ENCODE results near the gene LY6G5B.

LY6G5B gene, protein sequence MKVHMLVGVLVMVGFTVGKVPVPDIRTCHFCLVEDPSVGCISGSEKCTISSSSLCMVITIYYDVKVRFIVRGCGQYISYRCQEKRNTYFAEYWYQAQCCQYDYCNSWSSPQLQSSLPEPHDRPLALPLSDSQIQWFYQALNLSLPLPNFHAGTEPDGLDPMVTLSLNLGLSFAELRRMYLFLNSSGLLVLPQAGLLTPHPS

DNA sequence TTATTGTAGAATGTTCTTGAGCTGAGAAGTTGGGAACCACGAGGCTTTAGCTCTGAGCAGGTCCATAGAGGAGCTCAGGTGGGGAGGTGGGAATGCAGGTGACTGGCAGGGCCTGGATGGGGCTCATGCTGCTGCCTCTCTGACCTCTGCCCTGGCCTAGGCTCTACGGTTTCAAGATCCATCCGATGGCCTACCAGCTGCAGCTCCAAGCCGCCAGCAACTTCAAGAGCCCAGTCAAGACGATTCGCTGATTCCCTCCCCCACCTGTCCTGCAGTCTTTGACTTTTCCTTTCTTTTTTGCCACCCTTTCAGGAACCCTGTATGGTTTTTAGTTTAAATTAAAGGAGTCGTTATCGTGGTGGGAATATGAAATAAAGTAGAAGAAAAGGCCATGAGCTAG lies at the start of gene LY6G5B:
TSS of gene LY6G5B (plus strand) at position 301 of the 400 bp plus-strand sequence. CDS start 975 bp downstream, outside the sequence.
- no peak for DNase-seq

DNA sequence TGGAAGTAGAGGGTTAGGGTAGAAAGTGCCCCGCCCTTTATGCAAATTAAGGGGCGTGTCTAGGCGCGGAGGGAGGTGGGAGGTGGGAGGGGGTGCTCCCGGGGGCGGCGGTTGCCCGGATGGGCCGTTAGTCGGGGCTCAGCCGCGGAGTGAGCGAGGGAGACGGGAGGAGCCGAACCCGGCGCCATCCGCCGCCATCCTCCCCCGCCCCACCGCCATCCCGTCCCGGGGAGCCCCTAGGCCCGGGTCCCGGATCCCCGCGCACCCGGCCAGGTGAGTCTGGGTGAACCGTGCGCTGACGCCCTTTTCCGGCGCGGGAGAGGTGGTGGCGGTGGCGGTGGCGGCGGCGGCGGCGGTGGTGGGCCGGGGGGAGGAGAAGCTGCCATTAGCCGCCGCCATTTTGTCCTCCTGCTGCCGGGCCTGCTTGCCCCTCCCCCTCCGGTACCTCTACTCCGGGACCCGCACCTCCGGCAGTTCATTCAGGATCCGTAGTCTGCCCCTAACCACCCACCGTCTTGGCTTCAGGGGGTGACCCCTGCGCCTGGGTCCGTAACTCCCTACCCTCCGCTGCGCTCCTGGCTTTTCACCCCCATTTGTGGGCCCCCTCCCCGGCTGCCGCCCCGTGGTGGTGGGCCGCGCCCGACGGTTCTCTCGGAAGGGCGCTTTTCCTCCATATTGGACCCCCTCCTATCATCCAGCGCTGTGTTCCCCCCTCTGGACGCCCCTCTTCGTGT lies 49.0 kb upstream of the LY6G5B start, which contains the start of gene PRRC2A:
TSS of gene PRRC2A (plus strand) at position 130 of the 734 bp plus-strand sequence. CDS start 2,075 bp downstream, outside the sequence.
- DNase-seq: no peak

DNA sequence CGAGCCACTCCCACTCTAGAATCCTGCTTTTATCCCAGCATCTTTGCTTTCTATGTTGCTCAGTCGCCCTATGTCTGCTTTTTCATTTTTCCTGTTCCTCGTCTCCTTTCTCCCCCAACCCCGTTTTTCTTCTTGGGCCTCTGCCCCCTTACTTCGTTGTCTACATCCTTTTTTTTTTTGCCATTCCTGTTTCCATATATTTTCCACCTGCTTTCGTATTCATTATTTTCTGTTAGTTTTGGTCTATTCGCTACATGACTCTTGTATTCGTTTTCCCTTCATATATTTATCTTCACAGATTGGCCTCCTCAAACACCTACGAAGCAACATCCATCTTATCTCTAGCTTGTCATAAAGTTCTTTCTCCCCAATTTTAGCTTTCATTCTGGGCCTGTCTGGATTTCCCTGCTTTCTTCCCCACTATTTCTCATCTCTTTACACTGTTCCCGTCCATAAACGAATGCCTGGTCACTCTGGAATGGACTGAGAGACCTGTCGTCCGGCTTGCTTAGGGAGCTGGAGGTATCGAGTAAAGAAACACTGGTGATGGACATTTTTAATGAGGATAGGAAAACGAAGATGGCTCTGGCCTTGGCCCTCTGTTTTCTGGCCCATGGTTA lies 48.3 kb upstream of the LY6G5B start:
- DNase-seq: no peak

DNA sequence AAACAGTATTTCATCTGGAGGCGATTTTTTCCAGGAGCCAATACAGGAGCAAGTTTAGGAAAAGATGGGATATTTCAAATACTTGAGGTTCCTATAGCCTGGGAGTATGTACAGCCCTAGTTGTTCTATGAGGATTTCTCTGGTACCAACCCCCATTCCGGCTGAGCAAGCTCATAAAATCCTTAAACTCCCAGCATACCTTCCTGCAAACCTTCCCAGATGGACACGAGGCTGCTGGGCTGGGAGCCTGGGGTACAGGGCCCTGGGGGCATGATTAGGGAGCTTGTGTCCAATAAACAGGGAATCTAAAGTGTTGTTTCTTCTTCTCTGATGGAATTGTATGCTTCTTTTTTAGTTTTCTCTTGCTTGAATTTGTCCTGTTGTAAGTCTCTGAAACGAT lies 47.8 kb upstream of the LY6G5B start:
- DNase-seq: no peak

DNA sequence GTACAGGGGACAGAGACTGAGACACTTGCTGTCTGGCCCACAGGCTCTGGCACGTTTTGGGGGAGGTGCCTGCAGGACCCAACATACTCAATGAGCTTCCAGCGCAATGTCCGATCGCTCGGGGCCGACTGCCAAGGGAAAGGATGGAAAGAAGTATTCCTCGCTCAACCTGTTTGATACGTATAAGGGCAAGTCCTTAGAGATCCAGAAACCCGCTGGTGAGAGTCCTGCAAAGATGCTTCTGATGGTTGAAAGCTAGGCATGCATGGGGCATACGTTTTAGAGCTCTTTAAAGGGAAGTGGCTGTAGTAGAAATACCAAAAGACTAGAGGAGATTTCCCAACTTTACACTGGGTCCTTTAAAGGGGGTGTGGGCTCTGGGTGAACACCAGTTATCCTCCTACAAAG lies 47.1 kb upstream of the LY6G5B start:
- peak; percentile 23 for DNase-seq

DNA sequence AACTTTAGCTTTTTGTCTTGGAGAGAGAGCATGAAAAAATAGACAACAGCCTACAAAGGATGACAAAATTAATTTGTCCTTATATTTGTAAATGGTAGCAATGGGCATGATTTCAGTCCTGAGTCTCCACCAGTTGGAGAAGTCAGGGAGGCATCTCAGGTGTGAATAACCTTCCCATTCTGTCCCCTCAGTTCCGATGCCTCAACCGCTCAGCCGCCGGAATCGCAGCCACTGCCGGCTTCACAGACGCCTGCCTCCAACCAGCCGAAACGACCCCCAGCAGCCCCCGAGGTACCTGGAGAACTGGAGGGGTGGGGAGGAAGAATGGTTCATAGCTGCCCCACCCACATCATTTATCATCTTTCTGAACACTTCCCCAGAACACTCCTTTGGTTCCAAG lies 45.7 kb upstream of the LY6G5B start:
- DNase-seq: no peak

DNA sequence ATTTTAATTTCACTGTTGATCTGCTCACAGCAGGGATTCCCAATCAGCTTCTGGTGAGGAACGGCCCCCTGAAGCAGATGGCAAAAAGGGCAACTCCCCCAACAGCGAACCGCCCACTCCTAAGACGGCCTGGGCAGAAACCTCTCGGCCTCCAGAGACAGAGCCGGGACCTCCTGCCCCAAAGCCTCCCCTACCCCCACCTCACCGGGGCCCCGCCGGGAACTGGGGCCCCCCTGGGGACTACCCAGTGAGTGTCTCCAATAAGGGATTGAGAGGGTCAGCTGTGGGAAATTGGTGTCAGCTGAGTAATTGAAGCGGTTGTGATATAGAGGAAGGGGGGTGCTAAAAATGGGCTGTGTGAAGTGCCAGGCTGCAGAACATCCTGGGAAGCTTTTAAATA lies 42.8 kb upstream of the LY6G5B start:
- no peak for DNase-seq

DNA sequence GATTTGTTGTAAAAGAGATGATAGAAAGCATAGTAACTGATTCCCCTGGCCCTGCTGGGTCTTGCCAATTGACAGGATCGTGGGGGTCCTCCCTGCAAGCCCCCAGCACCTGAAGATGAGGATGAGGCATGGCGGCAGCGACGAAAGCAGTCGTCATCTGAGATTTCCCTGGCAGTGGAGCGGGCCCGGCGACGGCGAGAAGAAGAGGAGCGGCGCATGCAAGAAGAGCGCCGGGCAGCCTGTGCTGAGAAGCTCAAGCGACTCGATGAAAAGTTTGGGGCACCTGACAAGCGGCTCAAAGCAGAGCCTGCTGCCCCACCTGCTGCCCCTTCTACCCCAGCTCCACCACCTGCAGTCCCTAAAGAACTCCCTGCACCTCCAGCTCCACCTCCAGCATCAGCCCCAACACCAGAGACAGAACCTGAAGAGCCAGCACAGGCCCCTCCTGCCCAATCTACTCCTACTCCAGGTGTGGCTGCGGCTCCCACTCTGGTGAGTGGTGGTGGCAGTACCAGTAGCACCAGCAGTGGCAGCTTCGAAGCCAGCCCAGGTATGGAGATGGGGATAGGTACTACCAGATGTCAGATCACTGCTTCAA lies 42.0 kb upstream of the LY6G5B start:
- no peak for DNase-seq

DNA sequence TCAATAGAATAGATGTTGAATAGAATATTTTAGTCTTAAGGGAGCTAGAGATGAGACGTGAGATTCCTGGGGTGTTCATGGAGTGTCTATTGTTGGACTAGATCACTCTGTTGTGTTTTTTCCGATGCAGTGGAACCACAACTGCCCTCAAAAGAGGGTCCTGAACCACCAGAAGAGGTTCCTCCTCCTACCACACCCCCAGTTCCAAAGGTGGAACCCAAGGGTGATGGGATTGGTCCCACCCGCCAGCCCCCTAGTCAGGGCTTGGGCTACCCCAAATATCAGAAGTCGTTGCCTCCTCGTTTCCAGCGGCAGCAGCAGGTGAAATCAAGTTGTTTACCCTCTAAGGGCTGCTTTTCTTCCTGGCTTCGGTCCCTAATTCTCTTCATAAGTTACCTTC lies 40.8 kb upstream of the LY6G5B start:
- DNase-seq: no peak

DNA sequence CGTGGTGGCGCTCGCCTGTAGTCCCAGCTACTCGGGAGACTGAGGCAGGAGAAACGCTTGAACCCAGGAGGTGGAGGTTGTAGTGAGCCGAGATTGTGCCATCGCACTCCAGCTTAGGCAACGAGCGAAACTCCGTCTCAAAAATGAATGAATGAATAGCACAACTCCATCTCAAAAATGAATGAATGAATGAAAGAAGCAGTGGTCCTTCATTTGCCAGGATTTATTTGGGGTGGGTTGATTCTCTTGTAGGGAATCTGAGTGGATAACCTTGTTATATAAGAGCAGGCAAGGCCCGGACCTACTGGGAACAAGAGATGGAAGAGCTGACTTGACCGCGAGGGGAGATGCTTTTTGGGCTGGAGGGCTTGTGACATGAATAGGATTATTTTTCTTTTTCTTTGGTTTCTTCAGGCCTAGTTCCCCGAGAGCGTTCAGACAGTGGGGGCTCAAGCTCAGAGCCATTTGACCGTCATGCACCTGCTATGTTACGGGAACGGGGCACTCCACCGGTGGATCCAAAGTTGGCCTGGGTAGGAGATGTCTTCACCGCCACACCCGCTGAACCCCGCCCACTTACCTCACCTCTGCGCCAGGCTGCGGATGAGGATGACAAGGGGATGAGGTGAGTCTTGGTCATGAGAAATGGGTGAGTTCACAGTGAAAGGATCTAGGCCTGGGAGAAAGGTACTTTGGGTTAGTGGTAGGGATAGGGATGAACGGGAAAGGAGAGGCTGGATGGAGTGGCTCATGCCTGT lies 39.4 kb upstream of the LY6G5B start:
- no peak for DNase-seq

DNA sequence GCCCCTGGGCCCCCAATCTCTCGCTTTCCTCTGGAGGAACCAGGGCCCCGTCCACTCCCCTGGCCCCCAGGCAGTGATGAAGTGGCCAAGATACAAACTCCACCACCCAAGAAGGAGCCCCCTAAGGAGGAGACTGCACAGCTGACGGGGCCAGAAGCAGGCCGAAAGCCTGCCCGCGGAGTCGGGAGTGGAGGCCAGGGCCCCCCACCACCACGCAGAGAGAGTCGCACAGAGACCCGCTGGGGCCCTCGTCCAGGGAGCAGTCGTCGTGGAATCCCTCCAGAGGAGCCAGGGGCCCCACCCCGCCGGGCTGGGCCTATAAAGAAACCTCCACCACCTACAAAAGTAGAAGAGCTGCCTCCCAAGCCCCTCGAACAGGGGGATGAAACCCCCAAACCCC lies 38.6 kb upstream of the LY6G5B start:
- DNase-seq: no peak

DNA sequence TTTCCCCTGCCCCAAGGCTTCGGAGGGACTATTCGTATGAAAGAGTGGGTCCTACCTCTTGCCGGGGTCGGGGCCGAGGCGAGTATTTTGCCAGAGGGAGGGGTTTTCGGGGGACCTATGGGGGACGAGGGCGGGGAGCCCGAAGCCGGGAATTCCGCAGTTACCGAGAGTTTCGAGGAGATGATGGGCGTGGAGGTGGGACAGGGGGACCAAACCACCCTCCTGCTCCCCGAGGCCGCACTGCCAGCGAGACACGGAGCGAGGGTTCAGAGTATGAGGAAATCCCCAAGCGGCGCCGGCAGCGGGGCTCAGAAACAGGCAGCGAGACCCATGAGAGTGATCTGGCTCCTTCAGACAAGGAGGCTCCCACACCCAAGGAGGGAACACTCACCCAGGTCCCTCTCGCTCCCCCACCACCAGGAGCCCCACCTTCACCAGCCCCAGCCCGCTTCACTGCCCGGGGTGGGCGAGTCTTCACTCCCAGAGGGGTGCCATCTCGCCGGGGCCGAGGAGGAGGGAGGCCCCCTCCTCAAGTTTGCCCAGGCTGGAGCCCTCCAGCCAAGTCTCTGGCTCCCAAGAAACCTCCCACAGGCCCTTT lies 38.0 kb upstream of the LY6G5B start:
- no peak for DNase-seq

DNA sequence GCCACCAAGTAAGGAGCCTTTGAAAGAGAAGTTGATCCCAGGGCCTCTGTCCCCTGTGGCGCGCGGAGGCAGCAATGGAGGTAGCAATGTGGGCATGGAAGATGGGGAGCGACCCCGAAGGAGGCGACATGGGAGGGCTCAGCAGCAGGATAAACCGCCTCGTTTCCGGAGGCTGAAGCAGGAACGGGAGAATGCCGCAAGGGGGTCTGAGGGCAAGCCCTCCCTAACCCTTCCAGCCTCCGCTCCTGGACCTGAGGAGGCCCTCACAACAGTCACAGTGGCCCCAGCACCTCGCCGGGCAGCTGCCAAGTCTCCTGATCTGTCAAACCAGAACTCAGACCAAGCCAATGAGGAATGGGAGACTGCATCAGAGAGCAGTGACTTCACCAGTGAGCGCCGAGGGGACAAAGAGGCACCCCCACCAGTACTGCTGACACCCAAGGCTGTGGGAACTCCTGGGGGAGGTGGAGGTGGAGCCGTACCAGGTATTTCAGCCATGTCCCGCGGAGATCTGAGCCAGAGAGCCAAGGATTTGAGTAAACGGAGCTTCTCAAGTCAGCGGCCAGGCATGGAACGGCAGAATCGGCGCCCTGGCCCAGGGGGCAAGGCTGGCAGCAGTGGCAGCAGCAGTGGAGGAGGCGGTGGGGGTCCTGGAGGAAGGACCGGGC lies 37.4 kb upstream of the LY6G5B start:
- DNase-seq: no peak

DNA sequence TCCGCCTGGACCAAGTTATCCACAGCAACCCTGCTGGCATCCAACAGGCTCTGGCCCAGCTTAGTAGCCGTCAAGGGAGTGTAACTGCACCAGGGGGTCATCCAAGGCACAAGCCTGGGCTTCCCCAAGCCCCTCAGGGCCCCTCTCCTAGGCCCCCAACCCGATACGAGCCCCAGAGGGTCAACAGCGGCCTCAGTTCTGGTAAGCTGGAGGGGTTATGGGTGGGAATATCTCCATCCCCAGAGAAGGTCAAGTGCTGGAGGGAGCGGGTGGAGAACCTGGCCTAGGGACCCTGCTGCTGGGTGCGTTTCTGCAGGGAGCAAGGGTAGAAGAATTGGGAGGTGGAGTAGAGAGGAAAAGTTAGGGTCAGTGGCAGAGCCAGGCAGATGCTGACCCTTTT lies 36.3 kb upstream of the LY6G5B start:
- no peak for DNase-seq

DNA sequence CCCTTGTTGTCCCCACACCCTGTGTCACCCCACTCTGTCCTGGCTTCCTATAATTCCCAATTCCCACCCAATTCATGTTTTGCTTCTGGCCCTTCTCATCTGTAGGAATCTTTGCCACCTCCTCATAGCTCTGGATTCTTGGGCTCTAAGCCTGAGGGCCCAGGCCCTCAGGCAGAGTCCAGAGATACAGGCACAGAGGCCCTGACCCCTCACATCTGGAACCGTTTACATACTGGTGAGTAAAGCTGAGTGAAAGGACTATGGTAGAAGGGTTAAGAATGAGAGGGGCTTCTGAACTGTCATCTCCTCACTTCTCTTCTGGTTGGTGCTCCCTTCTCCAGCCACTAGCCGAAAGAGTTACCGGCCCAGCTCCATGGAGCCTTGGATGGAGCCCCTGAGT lies 35.6 kb upstream of the LY6G5B start:
- no peak for DNase-seq

DNA sequence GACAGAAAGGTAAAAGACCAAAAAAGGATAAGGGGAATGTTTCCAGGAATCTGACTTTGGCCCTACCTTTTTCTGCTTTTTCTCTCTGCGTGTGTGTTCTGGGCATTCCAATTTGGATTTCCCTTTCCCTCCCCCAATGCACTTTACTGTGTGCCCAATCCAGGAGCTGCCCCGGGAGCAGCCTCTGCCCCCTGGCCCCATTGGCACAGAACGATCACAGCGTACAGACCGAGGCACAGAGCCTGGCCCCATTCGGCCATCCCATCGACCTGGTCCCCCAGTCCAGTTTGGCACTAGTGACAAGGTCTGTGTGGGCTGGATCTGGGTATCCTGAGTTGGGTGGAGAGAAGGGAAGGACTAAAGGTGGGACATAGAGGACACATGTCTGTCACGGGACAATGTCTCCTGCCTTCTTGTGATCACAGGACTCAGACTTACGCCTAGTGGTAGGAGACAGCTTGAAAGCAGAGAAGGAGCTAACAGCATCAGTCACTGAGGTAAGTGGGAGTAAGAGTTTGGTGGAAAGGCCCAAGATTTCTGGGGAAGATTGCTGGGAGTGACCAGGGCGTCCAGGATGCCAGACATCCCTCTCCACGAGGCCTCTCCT lies 34.7 kb upstream of the LY6G5B start:
- no peak for DNase-seq

DNA sequence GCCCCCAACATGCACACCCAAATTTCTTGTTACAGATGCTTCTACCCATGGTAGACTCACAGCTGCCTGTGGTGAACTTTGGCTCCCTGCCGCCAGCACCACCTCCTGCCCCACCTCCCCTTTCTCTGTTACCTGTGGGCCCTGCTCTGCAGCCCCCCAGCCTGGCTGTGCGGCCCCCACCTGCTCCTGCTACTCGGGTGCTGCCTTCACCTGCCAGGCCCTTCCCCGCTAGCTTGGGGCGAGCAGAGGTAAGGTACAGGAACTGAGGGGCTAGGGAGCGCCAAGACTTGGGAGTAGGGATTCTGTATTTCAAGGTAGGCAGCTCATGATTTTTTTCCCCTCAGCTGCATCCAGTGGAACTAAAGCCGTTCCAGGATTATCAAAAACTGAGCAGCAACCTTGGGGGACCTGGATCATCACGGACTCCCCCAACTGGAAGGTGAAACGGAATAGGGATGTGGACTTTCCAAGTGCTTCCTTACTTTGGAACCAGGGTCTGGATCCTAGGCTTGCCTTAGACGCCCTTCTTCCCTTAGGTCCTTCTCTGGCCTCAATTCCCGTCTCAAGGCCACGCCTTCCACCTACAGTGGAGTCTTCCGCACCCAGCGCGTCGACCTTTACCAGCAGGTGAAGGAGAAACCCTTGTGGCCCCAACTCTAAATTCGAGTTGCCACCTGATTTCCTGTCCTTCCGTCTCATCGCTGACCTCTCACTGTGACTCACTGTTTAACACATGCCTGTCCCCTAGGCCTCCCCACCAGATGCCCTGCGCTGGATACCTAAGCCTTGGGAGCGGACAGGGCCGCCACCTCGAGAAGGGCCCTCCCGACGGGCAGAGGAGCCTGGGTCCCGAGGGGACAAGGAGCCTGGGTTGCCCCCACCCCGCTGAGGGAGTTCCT lies 32.8 kb upstream of the LY6G5B start:
- no peak for DNase-seq

DNA sequence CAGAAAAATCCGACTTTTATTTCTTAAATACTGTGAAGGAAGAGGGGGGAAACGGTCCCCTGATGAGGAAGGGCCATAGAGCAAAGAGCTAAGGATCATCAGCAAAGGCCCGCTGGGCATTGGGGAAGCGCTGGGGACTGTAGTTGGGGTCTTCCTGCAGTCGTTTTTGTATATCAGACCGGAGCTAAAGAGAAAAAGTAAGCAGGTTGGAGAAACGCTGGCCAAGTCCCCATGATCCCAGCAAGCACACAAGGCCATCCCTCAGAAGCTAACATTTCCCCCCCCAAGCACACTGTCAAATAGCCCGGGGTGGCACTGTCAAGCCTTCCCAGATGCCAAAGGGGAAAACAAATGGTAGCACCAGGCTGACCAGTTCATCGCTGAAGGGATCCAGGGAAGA lies 30.7 kb upstream of the LY6G5B start:
- no peak for DNase-seq

DNA sequence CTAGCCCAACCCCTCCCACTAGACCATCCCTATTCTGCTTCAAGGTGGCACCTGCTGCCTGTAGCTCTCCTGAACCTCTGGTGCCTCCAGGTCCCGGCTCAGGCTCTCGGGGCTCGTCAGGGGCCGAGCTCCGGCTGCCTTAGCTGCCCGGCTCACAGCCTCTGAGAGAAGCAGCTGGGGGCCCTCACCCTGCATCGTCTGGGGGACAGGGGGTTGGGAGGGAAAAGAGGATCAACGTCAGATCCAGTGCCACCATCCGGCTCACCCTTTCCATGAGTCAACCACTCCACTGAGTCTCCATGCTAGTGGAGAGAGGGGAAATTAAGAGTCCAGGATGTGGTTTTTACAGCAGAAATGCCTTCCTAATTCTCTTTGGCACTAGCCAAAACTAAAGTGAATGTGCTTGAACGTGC lies 30.3 kb upstream of the LY6G5B start:
- DNase-seq: no peak

DNA sequence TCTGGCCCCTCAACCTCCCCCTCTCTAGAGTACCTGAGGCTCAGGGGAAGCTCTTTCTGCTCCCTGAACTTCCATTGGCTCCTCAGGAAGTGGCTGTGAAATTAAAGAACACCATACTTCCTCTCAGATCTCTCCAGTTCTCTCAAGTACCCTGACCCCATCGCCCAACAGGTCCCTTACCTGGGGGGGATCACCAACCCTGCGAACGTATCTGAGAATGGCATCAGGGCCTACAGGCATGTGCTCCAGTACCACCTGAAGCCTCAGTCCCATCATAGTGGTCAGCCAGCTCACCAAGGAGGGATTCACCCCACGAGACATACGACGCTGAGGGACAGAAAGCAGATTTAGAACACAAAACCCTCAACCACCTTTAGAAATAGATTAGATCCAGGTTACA lies 29.2 kb upstream of the LY6G5B start:
- DNase-seq: no peak

DNA sequence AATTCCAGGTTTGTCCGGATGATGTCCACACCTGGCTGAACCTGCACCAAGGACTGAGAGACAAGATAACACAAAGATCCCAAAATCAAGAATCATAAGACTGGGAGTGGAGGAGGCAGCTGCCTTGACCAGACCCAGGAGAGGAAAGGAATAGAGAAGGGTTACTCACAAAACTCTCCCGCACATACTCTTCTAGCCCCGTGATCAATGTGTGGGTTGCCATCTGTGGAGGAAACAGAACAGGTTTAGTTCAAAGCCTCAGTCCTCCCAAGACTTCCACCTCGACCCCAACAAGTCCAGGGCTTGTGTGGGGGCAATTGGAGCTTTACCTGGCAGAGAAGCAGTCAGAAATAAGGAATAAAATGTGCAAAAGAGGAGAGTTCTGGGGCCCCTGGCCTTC lies 28.4 kb upstream of the LY6G5B start:
- no peak for DNase-seq
